Prostate gland (tissue), 2 donors: Measurements from ENCODE around the gene SHISA6.

ENCODE experiments used
- CTCF ChIP-seq, 4 experiments: fragments of 200-600 bp in 2 of 4; fragments of 450-650 bp in 2 of 4; sonication (generic) in 2 of 4; IDR thresholded peaks; 1 replicate in 3 of 4; 2 replicates in 1 of 4; pipeline ENCODE4 v1.5.1; 2016 to 2019; ENCODE audit warnings: antibody characterized with exemption in 4 of 4, mild to moderate bottlenecking in 2 of 4, moderate library complexity in 2 of 4
- POLR2A ChIP-seq: fragments of 450-650 bp; IDR thresholded peaks from one replicate; pipeline ENCODE4 v1.6.1; 2016; ENCODE audit warnings: antibody characterized with exemption, mild to moderate bottlenecking

- no peak for TF ChIP-seq CTCF (IDR thresholded peaks at IDR 0.05)
- TF ChIP-seq POLR2A, result no peak
Observed at GRCh38 chr17:11461993-11462548, 221.1 kb downstream of the SHISA6 start.
